AG04449 (cell line): Measurements from ENCODE around the gene EGR1.
A peak's percentile ranks its signal among the peaks of the same experiment; 100 is the strongest.

Experiments
- CTCF ChIA-PET: fragments of 350-600 bp; formaldehyde crosslinking; extraction: SDS; loops from one replicate; lab custom pipeline; 2021; ENCODE audit warnings: antibody characterized with exemption; lab: Yijun Ruan, JAX
- POLR2A ChIA-PET: fragments of 400-600, 350-600 bp; formaldehyde crosslinking; extraction: SDS; loops from one replicate; lab custom pipeline; 2020; ENCODE audit warnings: antibody characterized with exemption, inconsistent platforms; lab: Yijun Ruan, JAX
- DNase-seq: peaks from one replicate; pipeline ENCODE4 v3.0.0-alpha.2; 2010; ENCODE audit warnings: low read depth, low spot score
- H3K4me3 ChIP-seq: 2 replicates; pipeline ENCODE4 v1.5.1; 2011; ENCODE audit warnings: low read depth, mild to moderate bottlenecking, control low read depth, low read length
- CTCF ChIP-seq: IDR thresholded peaks from one replicate; pipeline ENCODE4 v1.5.1; 2011; ENCODE audit warnings: mild to moderate bottlenecking, moderate library complexity, low read length, control low read depth, inconsistent platforms; ENCODE audit not compliant: insufficient read depth; ENCODE audit errors: missing control alignments

Gene EGR1

GRCh38 chr5:138465261-138466124, at the start of gene EGR1:
Gene EGR1 (plus strand): TSS chr5:138465479. CDS start chr5:138465762, 283 bp downstream.
- CTCF ChIA-PET, result interaction anchor here (1.0 to 12.8 kb wide), 14 partner anchors 12 to 113 kb away, joined by 3 to 207 read pairs (median 12); partner anchors contain the start of genes ETF1 and KDM3B
- peak; percentile 22 for TF ChIP-seq CTCF
- no peak for DNase-seq
- H3K4me3 ChIP-seq, result peak within 1 kb of the TSS; percentile 82
- POLR2A ChIA-PET, result interaction anchor here (0.6 to 3.7 kb wide), 23 partner anchors 8 to 829 kb away, joined by 3 to 36 read pairs (median 4); partner anchors contain the start of genes ETF1, FAM53C and HSPA9

- DNase-seq, result no peak
- no peak overlapping the region for H3K4me3 ChIP-seq
- POLR2A ChIA-PET, result no interaction called here
- TF ChIP-seq CTCF, result no peak
- CTCF ChIA-PET, result no interaction called here
Measured at GRCh38 chr5:138418444-138418843, 46.8 kb upstream of the EGR1 start.

GRCh38 chr5:138425079-138425478, 40.2 kb upstream of the EGR1 start:
- DNase-seq, result no peak
- no peak overlapping the region for H3K4me3 ChIP-seq
- CTCF ChIA-PET, result interaction anchor here (0.8 to 2.0 kb wide), 9 partner anchors 8 to 203 kb away, joined by 3 to 8 read pairs (median 4); no protein-coding TSS in a partner anchor
- no peak for TF ChIP-seq CTCF
- POLR2A ChIA-PET, result no interaction called here

- no peak for DNase-seq
- CTCF ChIA-PET, result interaction anchor here (1.1 to 9.5 kb wide), 3 partner anchors 14 to 84 kb away, joined by 3 to 86 read pairs (median 6); partner anchors contain the start of gene KDM3B
- POLR2A ChIA-PET, result no interaction called here
- no peak overlapping the region for H3K4me3 ChIP-seq
- TF ChIP-seq CTCF, result no peak
Measured at GRCh38 chr5:138435943-138436342, 29.3 kb upstream of the EGR1 start.

GRCh38 chr5:138438003-138438723, 27.1 kb upstream of the EGR1 start:
- no peak for TF ChIP-seq CTCF
- POLR2A ChIA-PET, result interaction anchor here (0.6 to 0.8 kb wide), 2 partner anchors 21 to 109 kb away, joined by 3 to 4 read pairs; no protein-coding TSS in a partner anchor
- CTCF ChIA-PET, result interaction anchor here (0.9 to 9.5 kb wide), 9 partner anchors 12 to 110 kb away, joined by 3 to 86 read pairs (median 5); partner anchors contain the start of gene EGR1
- DNase-seq, result no peak
- peak overlapping the region; percentile 65 for H3K4me3 ChIP-seq
